ENCODE results near the gene SLC38A10.

DNA sequence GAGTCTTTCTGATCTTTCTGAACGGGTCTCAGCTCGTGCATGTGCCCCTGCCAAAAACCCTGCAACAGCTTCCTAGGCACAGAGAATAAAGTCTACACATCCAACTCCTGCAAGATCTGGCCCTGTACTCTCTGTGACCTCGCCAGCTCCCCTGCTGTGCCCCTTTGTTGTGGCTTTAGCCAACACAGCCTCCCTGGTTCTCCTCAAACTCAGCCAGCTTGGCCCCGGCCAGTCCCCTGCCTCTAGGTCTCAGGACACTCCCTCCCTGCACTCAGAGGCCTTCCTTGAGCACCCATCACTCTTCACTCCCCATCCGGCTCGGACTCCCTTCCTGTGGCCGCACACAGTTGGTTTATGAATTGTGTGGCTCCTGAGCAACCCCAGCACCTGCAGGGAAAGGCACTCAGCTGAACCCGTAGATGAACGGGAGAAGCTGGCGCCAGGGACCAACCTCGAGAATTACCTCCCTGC lies 73.7 kb downstream of the SLC38A10 start:
- TF ChIP-seq, protein P1, sequence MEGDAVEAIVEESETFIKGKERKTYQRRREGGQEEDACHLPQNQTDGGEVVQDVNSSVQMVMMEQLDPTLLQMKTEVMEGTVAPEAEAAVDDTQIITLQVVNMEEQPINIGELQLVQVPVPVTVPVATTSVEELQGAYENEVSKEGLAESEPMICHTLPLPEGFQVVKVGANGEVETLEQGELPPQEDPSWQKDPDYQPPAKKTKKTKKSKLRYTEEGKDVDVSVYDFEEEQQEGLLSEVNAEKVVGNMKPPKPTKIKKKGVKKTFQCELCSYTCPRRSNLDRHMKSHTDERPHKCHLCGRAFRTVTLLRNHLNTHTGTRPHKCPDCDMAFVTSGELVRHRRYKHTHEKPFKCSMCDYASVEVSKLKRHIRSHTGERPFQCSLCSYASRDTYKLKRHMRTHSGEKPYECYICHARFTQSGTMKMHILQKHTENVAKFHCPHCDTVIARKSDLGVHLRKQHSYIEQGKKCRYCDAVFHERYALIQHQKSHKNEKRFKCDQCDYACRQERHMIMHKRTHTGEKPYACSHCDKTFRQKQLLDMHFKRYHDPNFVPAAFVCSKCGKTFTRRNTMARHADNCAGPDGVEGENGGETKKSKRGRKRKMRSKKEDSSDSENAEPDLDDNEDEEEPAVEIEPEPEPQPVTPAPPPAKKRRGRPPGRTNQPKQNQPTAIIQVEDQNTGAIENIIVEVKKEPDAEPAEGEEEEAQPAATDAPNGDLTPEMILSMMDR (IDR thresholded peaks at IDR 0.05 in 4 of 5, conservative IDR thresholded peaks at IDR 0.05 in 1 of 5): no peak
- no peak for TF ChIP-seq POLR2A (IDR thresholded peaks at IDR 0.05)
